NK-92 treated with Interleukin-12 subunit alpha and Interleukin-12 subunit beta, amount 100 ng/mL, for 24 hours (cell line): ENCODE data around the gene PUDP.

Experiments used
- DNase-seq: peaks from one replicate; lab custom pipeline; 2025; lab: John Stamatoyannopoulos, UW

PUDP gene

GRCh38 chrX:7146703-7147412 is 1.1 kb downstream of the PUDP start:
- no peak for DNase-seq

DNA sequence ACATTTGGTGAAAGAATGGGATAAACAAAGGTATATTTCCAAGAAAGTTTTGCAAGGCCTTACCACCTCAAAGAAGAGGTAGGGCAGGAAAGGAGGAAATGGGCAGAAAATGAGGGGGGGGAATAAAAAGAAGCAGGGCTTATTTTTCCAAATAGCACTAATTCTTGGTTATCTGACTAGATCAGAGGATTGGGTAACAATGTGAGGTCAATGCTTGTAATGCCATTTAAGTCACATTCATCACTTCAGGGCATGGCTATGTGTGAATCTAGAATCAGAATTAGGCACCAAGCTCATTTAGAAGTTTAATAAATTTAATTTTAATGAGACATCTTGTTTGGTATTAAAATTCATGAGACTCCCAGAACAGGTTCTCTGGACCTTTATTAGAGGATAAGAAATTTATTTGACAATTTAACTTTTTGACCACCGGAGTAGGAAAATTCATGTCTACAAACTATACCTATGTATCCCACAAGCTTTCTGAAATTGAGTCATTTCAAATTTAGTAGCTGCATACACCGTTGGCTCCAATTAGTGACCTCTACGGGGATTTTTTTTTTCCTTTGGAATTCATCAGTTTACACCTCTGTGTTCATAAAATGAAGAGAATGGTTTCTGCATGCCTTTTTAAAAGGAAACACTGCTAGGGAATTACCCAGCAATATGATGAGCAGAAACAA is 1.8 kb downstream of the PUDP start:
- DNase-seq: no peak

DNA sequence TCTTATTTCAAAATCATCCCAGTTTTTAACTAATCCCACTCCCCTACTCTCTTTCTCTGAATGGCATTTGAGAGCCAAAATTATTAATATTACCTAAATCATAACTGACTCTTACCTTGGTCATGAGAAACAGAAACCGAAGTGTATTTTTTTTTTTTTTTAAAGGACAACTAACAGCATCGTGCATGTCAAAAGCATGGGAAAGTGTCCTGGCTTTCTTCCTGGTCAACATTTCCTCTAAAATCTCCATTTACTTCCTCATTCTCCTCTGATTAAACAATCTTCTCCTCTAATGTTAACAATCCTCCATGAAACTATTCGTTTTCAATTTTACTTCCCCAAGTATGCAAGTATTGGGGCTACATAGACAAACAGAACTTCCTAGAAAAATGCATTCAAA is 2.5 kb downstream of the PUDP start:
- no peak for DNase-seq

DNA sequence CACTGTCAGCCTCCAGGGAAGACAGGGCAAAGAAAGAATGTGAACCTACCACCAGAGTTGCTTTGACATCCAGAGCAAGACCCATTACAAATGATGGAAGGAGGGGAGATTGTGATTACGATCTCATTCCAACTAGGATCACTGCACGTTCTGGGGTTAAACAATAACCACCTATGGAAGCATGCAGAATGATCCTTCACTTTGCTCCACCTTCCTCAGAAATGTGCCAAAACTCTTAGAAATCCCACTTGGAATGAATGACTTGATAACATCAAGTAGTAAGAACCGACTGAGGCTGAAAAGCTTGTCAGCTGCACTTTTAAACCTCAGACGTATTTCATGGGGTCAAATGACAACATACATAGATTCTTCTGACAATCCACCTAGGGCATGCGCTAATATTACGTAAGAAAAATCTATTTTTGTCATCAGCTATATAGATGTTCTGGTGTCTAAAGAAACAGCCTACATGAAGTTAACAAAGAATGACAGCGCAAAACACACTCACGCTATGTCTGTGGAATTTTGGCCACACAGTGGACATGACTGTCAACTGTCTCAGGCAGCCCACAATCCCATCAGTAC is 3.9 kb downstream of the PUDP start:
- no peak for DNase-seq

- no peak for DNase-seq
Observed at GRCh38 chrX:7143076-7143475, 4.9 kb downstream of the PUDP start.

- no peak for DNase-seq
Observed at GRCh38 chrX:7139202-7140081, 8.5 kb downstream of the PUDP start.

GRCh38 chrX:7134981-7135380 is 13.0 kb downstream of the PUDP start:
- DNase-seq: no peak

- no peak for DNase-seq
Observed at GRCh38 chrX:7133050-7133440, 14.9 kb downstream of the PUDP start.

DNA sequence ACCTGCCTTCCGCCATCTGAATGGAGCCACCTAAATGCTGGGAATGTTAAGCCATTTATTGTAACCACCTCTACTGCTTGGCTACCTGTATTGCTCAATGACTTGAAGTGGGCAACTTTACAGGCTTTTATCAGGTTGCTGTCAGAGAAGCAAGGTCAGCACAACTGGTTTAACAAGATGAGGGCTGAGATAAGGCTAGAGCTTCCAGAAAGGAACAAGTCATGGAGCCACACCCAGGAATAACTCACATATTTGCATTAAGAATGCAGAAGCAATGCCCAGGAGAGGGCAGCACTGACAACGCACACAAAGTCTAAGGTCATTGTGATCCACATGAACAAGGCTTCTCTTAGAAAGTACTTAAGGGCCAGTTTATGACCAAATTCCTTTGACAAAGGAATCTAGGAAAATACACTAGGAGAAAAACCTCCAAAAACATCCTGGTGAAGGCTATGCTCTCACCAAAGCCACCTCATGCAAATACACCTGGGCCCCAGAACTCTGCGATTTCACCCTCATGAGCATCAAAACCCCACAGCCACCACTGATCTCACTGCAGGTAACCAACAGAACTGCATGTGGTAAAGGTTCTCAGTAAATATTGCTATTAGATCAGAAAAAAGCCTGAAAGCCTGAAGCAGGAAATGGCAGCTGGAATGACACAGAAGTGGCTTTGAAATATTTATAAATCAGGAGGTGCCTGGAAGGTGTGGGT is 15.5 kb downstream of the PUDP start:
- DNase-seq: no peak

DNA sequence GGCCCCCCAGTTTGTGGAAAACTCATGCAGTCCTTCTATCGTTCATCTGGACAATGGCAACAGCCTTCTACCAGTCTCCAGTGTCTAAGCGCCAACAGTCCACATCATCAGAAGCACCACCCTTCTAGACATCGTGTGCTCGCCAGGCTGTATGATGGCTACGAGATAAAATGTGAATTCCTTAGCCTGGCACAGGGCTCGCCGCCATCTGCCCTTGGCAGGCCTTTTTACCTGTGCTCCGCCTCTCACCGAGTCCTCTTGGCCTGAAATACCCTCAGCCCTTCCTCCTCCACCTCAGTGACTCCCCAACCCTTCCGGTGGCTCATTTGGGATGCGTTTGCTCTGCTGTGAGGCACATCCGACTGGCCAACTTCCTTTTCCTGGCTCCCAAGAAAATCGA is 16.3 kb downstream of the PUDP start:
- no peak for DNase-seq

- no peak for DNase-seq
Observed at GRCh38 chrX:7127056-7127455, 20.9 kb downstream of the PUDP start.

DNA sequence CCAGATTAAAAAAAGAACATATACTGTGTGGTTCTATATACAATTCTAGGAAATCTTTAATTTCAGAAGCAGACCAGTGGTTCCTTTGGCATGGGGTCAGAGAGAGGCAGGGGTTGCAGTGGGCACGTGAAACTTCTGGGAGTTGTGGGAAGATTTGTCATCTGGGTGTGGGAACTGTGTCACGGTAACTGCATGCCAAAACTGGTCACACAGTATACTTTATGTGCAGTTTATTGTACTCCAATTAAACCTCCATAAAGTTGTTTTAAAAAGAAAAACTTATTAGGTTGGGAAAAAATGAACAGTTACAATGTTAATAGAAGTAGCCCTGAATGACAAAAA is 27.1 kb downstream of the PUDP start:
- no peak for DNase-seq

DNA sequence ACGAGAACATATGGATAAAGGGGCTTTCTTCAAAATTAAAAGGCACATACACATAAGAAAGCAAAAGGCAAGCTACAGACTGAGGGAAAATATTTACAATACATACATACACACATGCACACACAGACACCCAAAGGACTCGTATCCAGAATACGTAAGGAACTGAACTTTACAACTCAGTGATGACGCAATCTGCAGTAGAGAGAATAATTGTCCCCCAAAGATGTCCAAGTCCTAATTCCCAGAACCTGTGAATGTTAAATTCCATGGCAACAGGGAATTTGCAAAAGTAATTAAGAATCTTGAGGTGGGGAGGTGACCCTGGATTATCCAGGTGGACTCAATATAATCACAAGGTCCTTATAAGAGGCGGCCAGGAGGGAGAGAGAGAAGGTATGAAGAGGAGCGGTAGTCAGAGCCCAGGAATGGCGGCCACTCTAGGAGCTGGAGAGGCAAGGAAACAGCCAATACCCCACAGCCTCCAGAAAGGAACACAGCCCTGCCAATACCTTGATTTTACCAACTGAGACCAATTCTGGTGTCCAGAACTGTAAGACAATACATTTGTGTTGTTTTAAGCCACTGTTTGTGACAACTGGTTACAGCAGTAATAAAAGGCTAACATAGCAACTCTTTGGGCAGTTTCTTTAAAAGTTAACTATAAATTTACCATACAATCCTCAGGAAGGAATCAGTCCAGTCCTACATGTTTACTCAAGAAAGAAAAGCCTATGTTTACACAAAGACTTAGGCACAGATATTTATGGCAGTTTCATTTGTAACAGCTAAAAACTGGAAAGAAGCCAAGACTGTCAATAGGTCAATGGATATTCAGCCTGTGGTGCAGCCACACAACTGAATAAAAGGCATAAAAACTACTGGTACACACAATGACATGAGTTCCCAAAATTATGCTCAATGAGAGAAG is 27.7 kb downstream of the PUDP start:
- no peak for DNase-seq

GRCh38 chrX:7117587-7117986 is 30.4 kb downstream of the PUDP start:
- DNase-seq: no peak

- no peak for DNase-seq
Observed at GRCh38 chrX:7116081-7116480, 31.9 kb downstream of the PUDP start.

- DNase-seq: no peak
Observed at GRCh38 chrX:7115557-7115956, 32.4 kb downstream of the PUDP start.

DNA sequence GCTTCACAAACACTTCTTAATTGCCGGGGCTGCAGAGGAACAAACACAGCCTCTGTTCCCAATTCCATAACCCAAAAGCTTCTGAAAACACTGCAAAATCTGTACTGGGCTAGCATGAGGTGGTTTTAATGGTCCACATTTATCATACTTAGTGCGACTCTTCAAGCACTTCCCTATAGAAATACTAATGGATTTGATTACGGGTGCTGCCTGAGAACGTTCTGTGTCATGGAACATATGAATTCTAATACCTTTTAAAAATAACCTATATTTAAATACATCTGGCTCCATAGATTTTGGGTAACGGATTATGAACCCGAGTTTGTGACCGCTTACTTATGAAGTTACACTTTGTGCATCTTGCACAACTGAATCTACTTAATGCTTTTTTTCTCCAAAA is 35.9 kb downstream of the PUDP start:
- no peak for DNase-seq

- DNase-seq: no peak
Observed at GRCh38 chrX:7111518-7111917, 36.4 kb downstream of the PUDP start.

DNA sequence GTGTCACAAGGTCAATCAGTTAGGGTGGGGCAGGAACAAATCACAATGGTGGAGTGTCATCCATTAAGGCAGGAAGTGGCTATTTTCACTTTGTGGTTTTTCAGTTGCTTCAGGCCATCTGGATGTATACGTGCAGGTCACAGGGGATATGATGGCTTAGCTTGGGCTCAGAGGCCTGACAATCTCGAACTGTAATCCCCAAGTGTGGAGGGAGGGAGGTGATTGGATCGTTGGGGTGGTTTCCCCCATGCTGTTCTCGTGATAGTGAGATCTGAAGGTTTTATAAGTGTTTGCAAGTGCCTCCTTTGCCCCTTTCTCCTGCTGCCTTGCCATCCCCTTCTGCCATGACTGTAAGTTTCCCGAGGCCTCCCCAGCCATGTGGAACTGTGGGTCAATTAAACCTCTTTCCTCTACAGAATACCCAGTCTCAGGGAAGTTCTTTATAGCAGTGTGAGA is 37.1 kb downstream of the PUDP start:
- no peak for DNase-seq

GRCh38 chrX:7109838-7110793 is 37.8 kb downstream of the PUDP start:
- DNase-seq: no peak
